ENCODE results near the gene STK32B. TPM values are rescaled to one million over a fixed set of nuclear protein-coding genes. Genes with fewer than 3 reads are reported as not detected.

The STK32B gene
- total RNA-seq, 1 experiment from 2014 or later: 11.6 TPM

GRCh38 chr4:5192271-5192670, 141.0 kb downstream of the STK32B start:
- ATAC-seq: no peak
- H3K4me3 ChIP-seq (ENCODE audit: low read depth in 2 of 2, low read length in 2 of 2): no peak overlapping the region
- no peak for DNase-seq (ENCODE audit: low read depth, low spot score)

GRCh38 chr4:5192678-5193077, 141.4 kb downstream of the STK32B start:
- POLR2A ChIA-PET: no interaction called here
- in situ Hi-C loops (cut with HindIII; ENCODE audit: low pct_unique_long_range_greater_than_20kb, low sequenced_read_pairs): no loop called here
- no peak for TF ChIP-seq POLR2AphosphoS5 (IDR thresholded peaks at IDR 0.05; ENCODE audit: low read depth, low read length)
- no peak for TF ChIP-seq REST (IDR thresholded peaks at IDR 0.05; ENCODE audit: insufficient read depth in 1 of 2, low read depth in 2 of 2, low read length in 1 of 2)
- TF ChIP-seq SIN3A (IDR thresholded peaks at IDR 0.05; ENCODE audit: borderline replicate concordance, insufficient read depth, low read depth, low read length): no peak
- TF ChIP-seq TCF7L2 (IDR thresholded peaks at IDR 0.05; ENCODE audit: low read depth, low read length): no peak
- TF ChIP-seq, protein P1, sequence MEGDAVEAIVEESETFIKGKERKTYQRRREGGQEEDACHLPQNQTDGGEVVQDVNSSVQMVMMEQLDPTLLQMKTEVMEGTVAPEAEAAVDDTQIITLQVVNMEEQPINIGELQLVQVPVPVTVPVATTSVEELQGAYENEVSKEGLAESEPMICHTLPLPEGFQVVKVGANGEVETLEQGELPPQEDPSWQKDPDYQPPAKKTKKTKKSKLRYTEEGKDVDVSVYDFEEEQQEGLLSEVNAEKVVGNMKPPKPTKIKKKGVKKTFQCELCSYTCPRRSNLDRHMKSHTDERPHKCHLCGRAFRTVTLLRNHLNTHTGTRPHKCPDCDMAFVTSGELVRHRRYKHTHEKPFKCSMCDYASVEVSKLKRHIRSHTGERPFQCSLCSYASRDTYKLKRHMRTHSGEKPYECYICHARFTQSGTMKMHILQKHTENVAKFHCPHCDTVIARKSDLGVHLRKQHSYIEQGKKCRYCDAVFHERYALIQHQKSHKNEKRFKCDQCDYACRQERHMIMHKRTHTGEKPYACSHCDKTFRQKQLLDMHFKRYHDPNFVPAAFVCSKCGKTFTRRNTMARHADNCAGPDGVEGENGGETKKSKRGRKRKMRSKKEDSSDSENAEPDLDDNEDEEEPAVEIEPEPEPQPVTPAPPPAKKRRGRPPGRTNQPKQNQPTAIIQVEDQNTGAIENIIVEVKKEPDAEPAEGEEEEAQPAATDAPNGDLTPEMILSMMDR (IDR thresholded peaks at IDR 0.05): no peak

More at GRCh38 chr4:5192271-5192670, 141.0 kb downstream of the STK32B start:
- intact Hi-C loops (cut with micrococcal nuclease; ENCODE audit: unreplicated experiment): no loop called here
- ChIA-PET CTCF (no interaction called here), POLR2A (no interaction called here)
- Histone ChIP-seq H3K27me3 (ENCODE audit: control insufficient read depth, insufficient read depth, low read length) (no peaks in the 10 kb centered on the region), H3K36me3 (ENCODE audit: control insufficient read depth, insufficient read depth, low read length) (no peaks in the 10 kb centered on the region), H3K27ac (ENCODE audit: low read length) (no peak overlapping the region), H3K4me1 (ENCODE audit: control insufficient read depth, insufficient read depth, low read length) (no peaks in the 10 kb centered on the region), H3K9me3 (ENCODE audit: control insufficient read depth, insufficient read depth, low read depth, low read length) (no peaks in the 10 kb centered on the region)
- TF ChIP-seq TCF7L2 (IDR thresholded peaks at IDR 0.05; ENCODE audit: low read depth, low read length) (no peak), SIN3A (IDR thresholded peaks at IDR 0.05; ENCODE audit: borderline replicate concordance, insufficient read depth, low read depth, low read length) (no peak), POLR2AphosphoS5 (IDR thresholded peaks at IDR 0.05; ENCODE audit: low read depth, low read length) (no peak), REST (IDR thresholded peaks at IDR 0.05; ENCODE audit: insufficient read depth in 1 of 2, low read depth in 2 of 2, low read length in 1 of 2) (no peak)
- TF ChIP-seq, protein P1 (IDR thresholded peaks at IDR 0.05): no peak
- in situ Hi-C loops (cut with HindIII; ENCODE audit: low pct_unique_long_range_greater_than_20kb, low sequenced_read_pairs): no loop called here
- no TSS peak for BruUV-seq (replicated peaks)

More at GRCh38 chr4:5192678-5193077, 141.4 kb downstream of the STK32B start:
- CTCF ChIA-PET: no interaction called here
- Histone ChIP-seq H3K4me3 (ENCODE audit: low read depth in 2 of 2, low read length in 2 of 2) (no peak overlapping the region), H3K27me3 (ENCODE audit: control insufficient read depth, insufficient read depth, low read length) (no peaks in the 10 kb centered on the region), H3K27ac (ENCODE audit: low read length) (no peak overlapping the region), H3K4me1 (ENCODE audit: control insufficient read depth, insufficient read depth, low read length) (no peaks in the 10 kb centered on the region), H3K9me3 (ENCODE audit: control insufficient read depth, insufficient read depth, low read depth, low read length) (no peaks in the 10 kb centered on the region), H3K36me3 (ENCODE audit: control insufficient read depth, insufficient read depth, low read length) (no peaks in the 10 kb centered on the region)
- no TSS peak for BruUV-seq (replicated peaks)
- intact Hi-C loops (cut with micrococcal nuclease; ENCODE audit: unreplicated experiment): no loop called here
- ATAC-seq (no peak), DNase-seq (ENCODE audit: low read depth, low spot score) (no peak)

Data from Panc1 (cell line).